HG03442 (cell line): ENCODE results near the gene SCRN3.

ENCODE experiments used
- ATAC-seq: cut with Tn5 transposase; IDR thresholded peaks from one replicate; pipeline ENCODE4 v1.9.1; 2021; ENCODE audit warnings: mild to moderate bottlenecking, moderate library complexity; ENCODE audit not compliant: unreplicated experiment

SCRN3 gene

GRCh38 chr2:174477759-174478158, 82.2 kb downstream of the SCRN3 start:
- no peak for ATAC-seq
